ENCODE data around the gene FRAT2.
"Not testable (repeated sequence)": the region's sequence is repeated elsewhere in the genome, so short reads cannot be mapped to it uniquely, and the experiment has no call there.

Gene FRAT2

GRCh38 chr10:97321032-97321803 is 13.3 kb downstream of the FRAT2 start:
- peak; percentile 36 for DNase-seq

- DNase-seq = no peak
Observed at GRCh38 chr10:97320480-97321031, 14.0 kb downstream of the FRAT2 start.

- DNase-seq = no peak
Observed at GRCh38 chr10:97319671-97320479, 14.7 kb downstream of the FRAT2 start.

- peak; percentile 70 for DNase-seq
Observed at GRCh38 chr10:97318772-97319651, 15.5 kb downstream of the FRAT2 start, which contains the start of gene FRAT1. FRAT1 (plus strand) TSS chr10:97319271; CDS start chr10:97319454, 183 bp downstream.

- no peak for DNase-seq
Observed at GRCh38 chr10:97314671-97315070, 19.9 kb downstream of the FRAT2 start.

DNA sequence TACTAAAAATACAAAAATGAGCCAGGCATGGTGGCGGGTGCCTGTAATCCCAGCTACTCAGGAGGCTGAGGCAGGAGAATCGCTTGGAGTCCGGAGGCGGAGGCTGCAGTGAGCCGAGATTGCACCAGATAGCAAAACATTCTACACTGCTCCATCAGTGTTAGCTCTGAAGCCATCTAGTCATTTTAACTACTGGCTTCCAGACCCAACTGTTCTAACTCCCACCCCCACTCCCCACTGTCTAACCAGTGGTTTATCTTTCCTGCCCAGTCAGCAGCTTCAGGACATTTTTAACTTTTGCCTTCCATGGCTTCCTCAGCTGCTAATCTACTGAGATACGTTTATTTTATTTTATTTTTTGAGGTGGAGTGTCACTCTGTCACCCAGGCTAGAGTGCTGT is 21.6 kb downstream of the FRAT2 start:
- DNase-seq = no peak

GRCh38 chr10:97311111-97311626 is 23.4 kb downstream of the FRAT2 start:
- no peak for DNase-seq

GRCh38 chr10:97307866-97308780 is 26.4 kb downstream of the FRAT2 start:
- DNase-seq = no peak

DNA sequence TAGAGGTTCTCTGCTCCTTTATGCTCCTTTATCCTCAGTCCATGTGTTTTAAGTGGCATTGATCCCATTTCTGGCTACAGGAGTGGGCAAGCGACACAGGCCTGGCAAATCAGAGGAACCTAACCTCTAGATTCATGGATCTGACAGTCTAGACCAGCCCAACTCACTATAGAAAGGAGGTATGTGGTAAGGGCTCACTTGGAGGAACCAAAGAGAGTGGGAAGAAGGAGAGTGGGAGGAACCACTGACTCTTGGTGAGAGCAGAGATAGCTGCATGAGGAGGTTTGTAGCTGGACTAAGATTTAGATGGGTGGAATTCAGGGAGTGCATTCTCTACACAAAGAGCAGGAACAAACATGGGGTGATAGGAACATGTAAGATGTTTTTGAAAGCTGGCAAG is 27.1 kb downstream of the FRAT2 start:
- no peak for DNase-seq

- no peak for DNase-seq
Observed at GRCh38 chr10:97302088-97302791, 32.3 kb downstream of the FRAT2 start.

DNA sequence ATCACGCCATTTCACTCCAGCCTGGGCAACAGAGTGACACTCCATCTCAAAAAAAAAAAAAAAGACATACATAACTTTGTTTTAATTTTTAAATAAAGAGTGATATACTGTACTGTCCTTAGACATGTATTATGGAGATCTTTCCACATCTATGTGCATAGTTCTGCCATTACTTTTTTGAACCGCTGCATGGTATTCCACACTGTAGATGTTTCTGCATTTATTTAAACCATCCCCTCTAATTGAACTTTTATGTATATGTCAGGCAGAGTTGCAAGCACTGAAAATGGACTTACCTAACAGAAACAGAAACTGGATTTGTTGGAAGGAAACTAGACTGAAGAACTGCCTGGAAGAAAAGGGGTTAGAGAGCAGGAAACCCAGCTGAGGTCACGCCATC is 33.5 kb downstream of the FRAT2 start:
- no peak for DNase-seq

GRCh38 chr10:97298223-97298571 is 36.3 kb downstream of the FRAT2 start:
- DNase-seq = no peak

DNA sequence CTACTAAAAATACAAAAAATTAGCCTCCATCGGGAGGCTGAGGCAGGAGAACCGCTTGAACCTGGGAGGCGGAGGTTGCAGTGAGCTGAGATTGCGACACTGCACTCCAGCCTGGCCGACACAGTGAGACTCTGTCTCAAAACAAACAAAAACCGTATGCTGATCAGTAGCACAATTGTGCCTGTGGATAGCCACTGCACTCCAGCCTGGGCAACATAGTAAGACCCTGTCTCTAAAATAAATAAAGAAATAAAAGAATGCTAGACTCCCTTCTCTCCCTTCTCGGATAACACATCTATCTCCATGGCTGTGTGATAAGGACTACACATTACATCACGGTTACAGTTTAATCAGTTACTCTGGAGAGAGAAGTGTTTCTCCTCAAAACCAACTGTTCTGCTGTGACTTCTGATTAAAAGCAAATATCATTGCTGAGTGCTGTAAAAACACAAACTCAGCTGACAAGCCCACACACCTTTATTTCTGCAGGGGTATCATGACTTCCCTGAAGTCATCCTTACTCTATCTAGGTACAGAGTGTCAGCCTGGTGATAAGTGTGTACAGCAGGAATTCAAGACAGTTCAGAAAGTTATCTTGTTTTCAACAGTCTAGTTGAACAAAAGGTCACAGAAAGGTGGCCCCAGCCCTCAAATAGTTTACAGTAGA is 36.8 kb downstream of the FRAT2 start:
- DNase-seq = no peak

GRCh38 chr10:97292862-97293198 is 41.7 kb downstream of the FRAT2 start:
- DNase-seq = no peak

GRCh38 chr10:97292097-97292861 is 42.2 kb downstream of the FRAT2 start, which contains the start of gene ARHGAP19:
ARHGAP19 (minus strand) TSS chr10:97292637; CDS start chr10:97292627, 10 bp downstream.
- DNase-seq = peak; percentile 98

DNA sequence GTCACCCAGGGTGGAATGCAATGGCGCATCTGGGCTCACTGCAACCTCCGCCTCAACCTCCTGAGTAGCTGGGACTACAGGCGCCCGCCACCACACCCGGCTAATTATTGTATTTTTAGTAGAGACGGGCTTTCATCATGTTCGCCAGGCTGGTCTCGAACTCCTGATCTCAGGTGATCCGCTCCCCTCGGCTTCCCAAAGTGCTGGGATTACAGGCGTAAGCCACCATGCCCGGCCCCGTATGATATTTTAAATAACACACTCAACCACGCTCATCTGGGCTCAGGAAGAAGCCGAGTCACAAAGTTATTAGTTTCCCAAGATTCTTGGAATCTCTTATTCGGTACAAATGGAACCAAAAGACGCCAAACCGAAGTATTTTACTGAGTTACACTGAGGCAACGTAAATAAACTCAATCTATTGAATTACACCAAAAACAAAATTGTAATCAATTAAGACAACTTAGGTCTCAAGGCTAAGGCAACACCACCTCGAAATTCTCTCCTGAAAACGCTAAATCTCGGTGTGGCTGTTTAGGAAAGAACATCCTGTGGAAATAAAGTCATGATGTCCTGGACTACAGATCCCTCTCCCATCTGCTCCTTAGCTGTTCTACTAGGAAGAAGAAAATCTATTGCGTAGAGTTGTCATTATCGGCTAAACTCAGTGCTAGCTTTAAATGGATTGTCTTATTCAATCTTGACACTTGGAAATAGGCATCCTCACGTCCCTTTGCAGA is 43.0 kb downstream of the FRAT2 start:
- DNase-seq = no peak

DNA sequence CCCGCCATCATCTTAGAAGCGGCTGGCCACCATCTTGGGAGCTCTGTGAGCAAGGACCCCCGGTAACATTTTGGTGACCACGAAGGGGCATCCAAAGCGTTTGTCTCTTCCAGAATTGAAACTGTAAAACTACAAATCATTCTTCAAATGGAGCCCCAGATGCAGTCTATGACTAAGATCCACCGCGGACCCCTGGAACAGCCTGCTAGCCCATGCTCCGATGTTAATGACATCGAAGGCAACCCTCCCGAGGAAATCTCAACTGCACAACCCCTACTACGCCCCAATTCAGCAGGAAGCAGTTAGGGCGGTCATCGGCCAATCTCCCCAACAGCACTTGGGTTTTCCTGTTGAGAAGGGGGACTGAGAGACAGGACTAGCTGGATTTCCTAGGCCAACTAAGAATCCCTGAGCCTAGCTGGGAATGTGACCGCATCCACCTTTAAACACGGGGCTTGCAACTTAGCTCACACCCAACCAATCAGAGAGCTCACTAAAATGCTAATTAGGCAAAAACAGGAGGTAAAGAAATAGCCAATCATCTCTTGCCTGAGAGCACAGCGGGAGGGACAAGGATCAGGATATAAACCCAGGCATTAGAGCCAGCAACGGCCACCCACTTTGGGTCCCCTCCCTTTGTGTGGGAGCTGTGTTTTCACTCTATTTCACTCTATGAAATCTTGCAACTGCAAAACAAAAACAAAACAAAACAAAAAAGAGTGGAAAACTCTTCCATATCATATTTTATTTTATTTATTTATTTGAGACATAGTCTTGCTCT is 43.8 kb downstream of the FRAT2 start:
- DNase-seq = not testable (repeated sequence)

- DNase-seq = not testable (repeated sequence)
Observed at GRCh38 chr10:97290076-97290475, 44.5 kb downstream of the FRAT2 start.

All from NCI-H1436 (cell line).